WTC11 (cell line): ENCODE measurements around the gene LDLRAD2. TPM values are rescaled to one million over a fixed set of nuclear protein-coding genes. Genes with fewer than 3 reads are reported as not detected.
A peak's percentile ranks its signal among the peaks of the same experiment; 100 is the strongest.

Source experiments
- ATAC-seq: fragments of 200-7000 bp; cut with Tn5 transposase; 2 replicates; pipeline ENCODE4 v1.10.0; 2021; ENCODE audit warnings: mild to moderate bottlenecking, moderate library complexity
- CTCF ChIA-PET: fragments of 300-600 bp; sonication (Branson Sonifier 250); formaldehyde crosslinking; loops from one replicate; lab custom pipeline; 2021; ENCODE audit warnings: antibody characterized with exemption; lab: Charles Lee
- POLR2A ChIA-PET: fragments of 350-600 bp; sonication (Branson Sonifier 250); formaldehyde crosslinking; loops from one replicate; lab custom pipeline; 2021; ENCODE audit warnings: antibody characterized with exemption; lab: Charles Lee
- DNase-seq: peaks from one replicate; pipeline ENCODE4 v3.0.0; 2021; ENCODE audit warnings: low spot score
- H3K27ac Mint-ChIP-seq: 2 replicates; pipeline ENCODE4 v1.8.0; 2021; ENCODE audit warnings: mixed read lengths
- H3K27me3 Mint-ChIP-seq: 2 replicates; pipeline ENCODE4 v1.8.0; 2021; ENCODE audit warnings: low read depth, mild to moderate bottlenecking, moderate library complexity, mixed read lengths
- H3K36me3 Mint-ChIP-seq: 2 replicates; pipeline ENCODE4 v1.8.0; 2021; ENCODE audit warnings: mixed read lengths
- H3K4me1 Mint-ChIP-seq: 2 replicates; pipeline ENCODE4 v1.8.0; 2022; ENCODE audit warnings: mixed read lengths
- H3K4me3 Mint-ChIP-seq: 2 replicates; pipeline ENCODE4 v1.8.0; 2021; ENCODE audit warnings: mild to moderate bottlenecking, moderate library complexity, mixed read lengths
- H3K9me3 Mint-ChIP-seq: 2 replicates; pipeline ENCODE4 v1.8.0; 2021; ENCODE audit warnings: mixed read lengths
- AR ChIP-seq: fragments of 250-450 bp; sonication (Bioruptor Pico); IDR thresholded peaks from 2 replicates; pipeline ENCODE4 v1.9.0; 2021; ENCODE audit warnings: mild to moderate bottlenecking
- ATF6 ChIP-seq: sonication (generic); formaldehyde crosslinking; IDR thresholded peaks from 2 replicates; pipeline ENCODE4 v1.8.1; 2023; ENCODE audit warnings: mild to moderate bottlenecking, missing genetic modification reagents
- CBFB ChIP-seq: sonication (generic); formaldehyde crosslinking; IDR thresholded peaks from 2 replicates; pipeline ENCODE4 v1.8.1; 2022; ENCODE audit warnings: mild to moderate bottlenecking, low read depth, missing genetic modification reagents
- CREM ChIP-seq: sonication (generic); formaldehyde crosslinking; IDR thresholded peaks from 2 replicates; pipeline ENCODE4 v1.8.1; 2022; ENCODE audit warnings: mild to moderate bottlenecking, missing genetic modification reagents, moderate library complexity
- E2F4 ChIP-seq: sonication (generic); formaldehyde crosslinking; IDR thresholded peaks from 2 replicates; pipeline ENCODE4 v1.8.1; 2022; ENCODE audit warnings: low read depth, mild to moderate bottlenecking, moderate library complexity, missing genetic modification reagents, borderline replicate concordance
- FOXP1 ChIP-seq: sonication (generic); formaldehyde crosslinking; IDR thresholded peaks from 2 replicates; pipeline ENCODE4 v1.8.0; 2022; ENCODE audit warnings: missing genetic modification reagents, mild to moderate bottlenecking, moderate library complexity, borderline replicate concordance
- GRHL2 ChIP-seq: fragments of 250-450 bp; sonication (Bioruptor Pico); IDR thresholded peaks from 2 replicates; pipeline ENCODE4 v1.8.0; 2022; ENCODE audit warnings: mild to moderate bottlenecking, moderate library complexity; ENCODE audit not compliant: insufficient replicate concordance, severe bottlenecking
- GTF2I ChIP-seq: fragments of 250-450 bp; sonication (Bioruptor Pico); conservative IDR thresholded peaks from 2 replicates; pipeline ENCODE4 v1.4.0; 2021; ENCODE audit warnings: mild to moderate bottlenecking
- JUN ChIP-seq: sonication (generic); formaldehyde crosslinking; IDR thresholded peaks from 2 replicates; pipeline ENCODE4 v1.8.0; 2023; ENCODE audit warnings: mild to moderate bottlenecking, missing genetic modification reagents
- KAT7 ChIP-seq: sonication (generic); formaldehyde crosslinking; IDR thresholded peaks from 2 replicates; pipeline ENCODE4 v1.8.1; 2023; ENCODE audit warnings: missing genetic modification reagents, mild to moderate bottlenecking, borderline replicate concordance
- MAX ChIP-seq: sonication (generic); formaldehyde crosslinking; IDR thresholded peaks from 2 replicates; pipeline ENCODE4 v1.8.0; 2022; ENCODE audit warnings: mild to moderate bottlenecking, missing genetic modification reagents
- MXD4 ChIP-seq: fragments of 250-450 bp; sonication (Bioruptor Pico); IDR thresholded peaks from 2 replicates; pipeline ENCODE4 v1.8.0; 2021; ENCODE audit warnings: mild to moderate bottlenecking, moderate library complexity, borderline replicate concordance
- NFYB ChIP-seq: sonication (generic); formaldehyde crosslinking; conservative IDR thresholded peaks from 2 replicates; pipeline ENCODE4 v1.8.0; 2022; ENCODE audit warnings: low read depth, missing genetic modification reagents
- NR1H2 ChIP-seq: sonication (generic); formaldehyde crosslinking; IDR thresholded peaks from 2 replicates; pipeline ENCODE4 v1.9.0; 2021; ENCODE audit warnings: mild to moderate bottlenecking, moderate library complexity, missing genetic modification reagents
- NR3C1 ChIP-seq: sonication (generic); formaldehyde crosslinking; conservative IDR thresholded peaks from 2 replicates; pipeline ENCODE4 v1.8.1; 2023; ENCODE audit warnings: low read depth, mild to moderate bottlenecking, missing genetic modification reagents
- OVOL2 ChIP-seq: fragments of 250-450 bp; sonication (Bioruptor Pico); IDR thresholded peaks from 2 replicates; pipeline ENCODE4 v1.9.0; 2021; ENCODE audit warnings: mild to moderate bottlenecking, borderline replicate concordance
- PREB ChIP-seq: sonication (generic); formaldehyde crosslinking; IDR thresholded peaks from 2 replicates; pipeline ENCODE4 v1.8.1; 2022; ENCODE audit warnings: mild to moderate bottlenecking, missing genetic modification reagents, moderate library complexity, borderline replicate concordance
- ZNF121 ChIP-seq: sonication (generic); formaldehyde crosslinking; IDR thresholded peaks from 2 replicates; pipeline ENCODE4 v1.8.0; 2023; ENCODE audit warnings: missing genetic modification reagents
- ZNF219 ChIP-seq: sonication (generic); formaldehyde crosslinking; IDR thresholded peaks from 2 replicates; pipeline ENCODE4 v1.8.0; 2023; ENCODE audit warnings: missing genetic modification reagents, mild to moderate bottlenecking, borderline replicate concordance
- ZNF532 ChIP-seq: fragments of 250-450 bp; sonication (Bioruptor Pico); IDR thresholded peaks from 2 replicates; pipeline ENCODE4 v1.9.0; 2021; ENCODE audit warnings: mild to moderate bottlenecking, borderline replicate concordance
- total RNA-seq: library from RNA; stranded (reverse); gene quantifications from 3 replicates; pipeline ENCODE4 v1.2.3, GENCODE V29; 2021

The LDLRAD2 gene
- total RNA-seq, 1 experiment from 2014 or later = 0.63 TPM

- Mint-ChIP-seq H3K36me3 (peaks cover 5% of the 10 kb centered on the region), H3K4me3 (peak within 1 kb of the TSS; percentile 90), H3K27ac (peak within 1 kb of the TSS; percentile 100), H3K9me3 (peaks cover 3% of the 10 kb centered on the region), H3K4me1 (peaks cover 30% of the 10 kb centered on the region), H3K27me3 (no peaks in the 10 kb centered on the region)
- ATAC-seq = peak; percentile 66
- DNase-seq = peak; percentile 98
- POLR2A ChIA-PET = interaction anchor here (0.8 to 1.1 kb wide), 2 partner anchors 39 to 153 kb away, joined by 3 to 4 read pairs; no protein-coding TSS in a partner anchor
- CTCF ChIA-PET = interaction anchor here (0.8 to 2.0 kb wide), 4 partner anchors 14 to 65 kb away, joined by 3 to 7 read pairs (median 6); no protein-coding TSS in a partner anchor
- peak; percentile 64 for TF ChIP-seq MAX (CRISPR knock-in tag)
- no peak; the same call in 1 of the 2 replicates for TF ChIP-seq ZNF532 (CRISPR knock-in tag)
- TF ChIP-seq PREB (CRISPR knock-in tag) = peak; percentile 27; the same call in 1 of the 2 replicates
- no peak for TF ChIP-seq NR1H2 (CRISPR knock-in tag)
- TF ChIP-seq AR (CRISPR knock-in tag) = no peak
- peak; percentile 91; the same call in 1 of the 2 replicates for TF ChIP-seq FOXP1
- no peak for TF ChIP-seq NR3C1 (CRISPR knock-in tag)
- TF ChIP-seq JUN = no peak; the same call in 1 of the 2 replicates
- TF ChIP-seq CREM (CRISPR knock-in tag) = peak; percentile 70; the same call in 1 of the 2 replicates
- TF ChIP-seq ATF6 = no peak
- no peak for TF ChIP-seq ZNF121 (CRISPR knock-in tag)
- TF ChIP-seq OVOL2 = no peak
- TF ChIP-seq E2F4 (CRISPR knock-in tag) = no peak
- TF ChIP-seq NFYB (CRISPR knock-in tag) = 0 out of 2 replicates have a peak, but pooled peaks have one; percentile 21
- TF ChIP-seq CBFB (CRISPR knock-in tag) = no peak
- TF ChIP-seq GTF2I = no peak
- no peak for TF ChIP-seq ZNF219 (CRISPR knock-in tag)
- TF ChIP-seq MXD4 = no peak
- TF ChIP-seq KAT7 (CRISPR knock-in tag) = peak; percentile 98
- TF ChIP-seq GRHL2 (CRISPR knock-in tag) = no peak
These were observed 29.0 kb upstream of the LDLRAD2 start, which contains the start of gene USP48 for GRCh38 chr1:21782868-21783678. TSS of gene USP48 (minus strand) at chr1:21783149. CDS start at chr1:21782957, 192 bp downstream.
